ENCODE results near the gene MAP1LC3A.

DNA sequence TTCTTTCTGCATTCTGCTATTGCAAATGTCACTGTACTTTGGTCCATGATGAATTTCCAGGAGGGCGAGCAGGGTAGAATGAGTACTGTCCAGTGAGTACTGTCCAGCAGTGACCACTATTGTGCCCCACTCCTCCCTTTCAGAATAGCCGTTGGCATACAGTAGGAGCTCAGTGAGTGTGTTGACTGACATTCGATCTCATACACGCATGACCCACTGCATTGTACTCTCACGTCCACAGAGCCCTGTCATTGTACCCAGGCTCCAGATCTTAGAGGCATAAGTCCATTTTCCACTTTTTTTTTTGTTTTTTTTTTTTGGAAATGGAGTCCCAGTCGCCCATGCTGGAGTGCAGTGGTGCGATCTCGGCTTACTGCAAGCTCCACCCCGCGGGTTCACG lies 34.1 kb upstream of the MAP1LC3A start:
- TF ChIP-seq, protein P1, sequence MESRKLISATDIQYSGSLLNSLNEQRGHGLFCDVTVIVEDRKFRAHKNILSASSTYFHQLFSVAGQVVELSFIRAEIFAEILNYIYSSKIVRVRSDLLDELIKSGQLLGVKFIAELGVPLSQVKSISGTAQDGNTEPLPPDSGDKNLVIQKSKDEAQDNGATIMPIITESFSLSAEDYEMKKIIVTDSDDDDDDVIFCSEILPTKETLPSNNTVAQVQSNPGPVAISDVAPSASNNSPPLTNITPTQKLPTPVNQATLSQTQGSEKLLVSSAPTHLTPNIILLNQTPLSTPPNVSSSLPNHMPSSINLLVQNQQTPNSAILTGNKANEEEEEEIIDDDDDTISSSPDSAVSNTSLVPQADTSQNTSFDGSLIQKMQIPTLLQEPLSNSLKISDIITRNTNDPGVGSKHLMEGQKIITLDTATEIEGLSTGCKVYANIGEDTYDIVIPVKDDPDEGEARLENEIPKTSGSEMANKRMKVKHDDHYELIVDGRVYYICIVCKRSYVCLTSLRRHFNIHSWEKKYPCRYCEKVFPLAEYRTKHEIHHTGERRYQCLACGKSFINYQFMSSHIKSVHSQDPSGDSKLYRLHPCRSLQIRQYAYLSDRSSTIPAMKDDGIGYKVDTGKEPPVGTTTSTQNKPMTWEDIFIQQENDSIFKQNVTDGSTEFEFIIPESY (IDR thresholded peaks at IDR 0.05; ENCODE audit: extremely low read depth, insufficient replicate concordance, low read length): no peak
- TF ChIP-seq YY1 (IDR thresholded peaks at IDR 0.05; ENCODE audit: extremely low read depth, insufficient replicate concordance, low read depth, low read length): no peak
- TF ChIP-seq ZNF274 (IDR thresholded peaks at IDR 0.05; ENCODE audit: low read depth, low read length): no peak
- TF ChIP-seq, protein P2, sequence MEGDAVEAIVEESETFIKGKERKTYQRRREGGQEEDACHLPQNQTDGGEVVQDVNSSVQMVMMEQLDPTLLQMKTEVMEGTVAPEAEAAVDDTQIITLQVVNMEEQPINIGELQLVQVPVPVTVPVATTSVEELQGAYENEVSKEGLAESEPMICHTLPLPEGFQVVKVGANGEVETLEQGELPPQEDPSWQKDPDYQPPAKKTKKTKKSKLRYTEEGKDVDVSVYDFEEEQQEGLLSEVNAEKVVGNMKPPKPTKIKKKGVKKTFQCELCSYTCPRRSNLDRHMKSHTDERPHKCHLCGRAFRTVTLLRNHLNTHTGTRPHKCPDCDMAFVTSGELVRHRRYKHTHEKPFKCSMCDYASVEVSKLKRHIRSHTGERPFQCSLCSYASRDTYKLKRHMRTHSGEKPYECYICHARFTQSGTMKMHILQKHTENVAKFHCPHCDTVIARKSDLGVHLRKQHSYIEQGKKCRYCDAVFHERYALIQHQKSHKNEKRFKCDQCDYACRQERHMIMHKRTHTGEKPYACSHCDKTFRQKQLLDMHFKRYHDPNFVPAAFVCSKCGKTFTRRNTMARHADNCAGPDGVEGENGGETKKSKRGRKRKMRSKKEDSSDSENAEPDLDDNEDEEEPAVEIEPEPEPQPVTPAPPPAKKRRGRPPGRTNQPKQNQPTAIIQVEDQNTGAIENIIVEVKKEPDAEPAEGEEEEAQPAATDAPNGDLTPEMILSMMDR (IDR thresholded peaks at IDR 0.05 in 2 of 3, conservative IDR thresholded peaks at IDR 0.05 in 1 of 3; ENCODE audit: borderline replicate concordance in 1 of 3, insufficient read depth in 1 of 3, low read depth in 2 of 3, low read length in 2 of 3): no peak
- TF ChIP-seq EZH2 (IDR thresholded peaks at IDR 0.05): no peak
- TF ChIP-seq, protein P3, sequence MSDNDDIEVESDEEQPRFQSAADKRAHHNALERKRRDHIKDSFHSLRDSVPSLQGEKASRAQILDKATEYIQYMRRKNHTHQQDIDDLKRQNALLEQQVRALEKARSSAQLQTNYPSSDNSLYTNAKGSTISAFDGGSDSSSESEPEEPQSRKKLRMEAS (IDR thresholded peaks at IDR 0.05): no peak
- TF ChIP-seq EGR1 (IDR thresholded peaks at IDR 0.05; ENCODE audit: low read depth): no peak
- no peak for TF ChIP-seq POLR2AphosphoS5 (IDR thresholded peaks at IDR 0.05; ENCODE audit: low read depth, low read length)
- TF ChIP-seq, protein P4, sequence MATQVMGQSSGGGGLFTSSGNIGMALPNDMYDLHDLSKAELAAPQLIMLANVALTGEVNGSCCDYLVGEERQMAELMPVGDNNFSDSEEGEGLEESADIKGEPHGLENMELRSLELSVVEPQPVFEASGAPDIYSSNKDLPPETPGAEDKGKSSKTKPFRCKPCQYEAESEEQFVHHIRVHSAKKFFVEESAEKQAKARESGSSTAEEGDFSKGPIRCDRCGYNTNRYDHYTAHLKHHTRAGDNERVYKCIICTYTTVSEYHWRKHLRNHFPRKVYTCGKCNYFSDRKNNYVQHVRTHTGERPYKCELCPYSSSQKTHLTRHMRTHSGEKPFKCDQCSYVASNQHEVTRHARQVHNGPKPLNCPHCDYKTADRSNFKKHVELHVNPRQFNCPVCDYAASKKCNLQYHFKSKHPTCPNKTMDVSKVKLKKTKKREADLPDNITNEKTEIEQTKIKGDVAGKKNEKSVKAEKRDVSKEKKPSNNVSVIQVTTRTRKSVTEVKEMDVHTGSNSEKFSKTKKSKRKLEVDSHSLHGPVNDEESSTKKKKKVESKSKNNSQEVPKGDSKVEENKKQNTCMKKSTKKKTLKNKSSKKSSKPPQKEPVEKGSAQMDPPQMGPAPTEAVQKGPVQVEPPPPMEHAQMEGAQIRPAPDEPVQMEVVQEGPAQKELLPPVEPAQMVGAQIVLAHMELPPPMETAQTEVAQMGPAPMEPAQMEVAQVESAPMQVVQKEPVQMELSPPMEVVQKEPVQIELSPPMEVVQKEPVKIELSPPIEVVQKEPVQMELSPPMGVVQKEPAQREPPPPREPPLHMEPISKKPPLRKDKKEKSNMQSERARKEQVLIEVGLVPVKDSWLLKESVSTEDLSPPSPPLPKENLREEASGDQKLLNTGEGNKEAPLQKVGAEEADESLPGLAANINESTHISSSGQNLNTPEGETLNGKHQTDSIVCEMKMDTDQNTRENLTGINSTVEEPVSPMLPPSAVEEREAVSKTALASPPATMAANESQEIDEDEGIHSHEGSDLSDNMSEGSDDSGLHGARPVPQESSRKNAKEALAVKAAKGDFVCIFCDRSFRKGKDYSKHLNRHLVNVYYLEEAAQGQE (IDR thresholded peaks at IDR 0.05; ENCODE audit: low read depth): no peak
- TF ChIP-seq CBX3 (IDR thresholded peaks at IDR 0.05; ENCODE audit: low read depth): no peak
- TF ChIP-seq CEBPB (IDR thresholded peaks at IDR 0.05; ENCODE audit: low read depth): no peak
- no peak for TF ChIP-seq POLR2A (IDR thresholded peaks at IDR 0.05; ENCODE audit: borderline replicate concordance, extremely low read depth, insufficient read depth, insufficient read length)
